Measurements from ENCODE around the gene CAPN9. TPM values are rescaled to one million over a fixed set of nuclear protein-coding genes. Genes with fewer than 3 reads are reported as not detected.

Gene CAPN9
- total and polyA plus RNA-seq, 2 experiments from 2014 or later: 0.98 to 3.7 TPM

- H3K79me2 ChIP-seq: no peaks in the 10 kb centered on the region
- no peak overlapping the region for H3K27ac ChIP-seq
- no peaks in the 10 kb centered on the region for H3K9me2 ChIP-seq (replicated peaks; ENCODE audit: insufficient read depth)
- H3K36me3 ChIP-seq (replicated peaks; ENCODE audit: insufficient read depth, low read depth): no peaks in the 10 kb centered on the region
- no peaks in the 10 kb centered on the region for H3K9me3 ChIP-seq (ENCODE audit: low read depth)
- no peaks in the 10 kb centered on the region for H3K4me1 ChIP-seq (ENCODE audit: insufficient read depth)
- H3K27me3 ChIP-seq: no peaks in the 10 kb centered on the region
- no peaks in the 10 kb centered on the region for H4K20me1 ChIP-seq (ENCODE audit: insufficient read depth, poor library complexity, severe bottlenecking)
- no peak overlapping the region for H2AFZ ChIP-seq
- TF ChIP-seq, protein P1, sequence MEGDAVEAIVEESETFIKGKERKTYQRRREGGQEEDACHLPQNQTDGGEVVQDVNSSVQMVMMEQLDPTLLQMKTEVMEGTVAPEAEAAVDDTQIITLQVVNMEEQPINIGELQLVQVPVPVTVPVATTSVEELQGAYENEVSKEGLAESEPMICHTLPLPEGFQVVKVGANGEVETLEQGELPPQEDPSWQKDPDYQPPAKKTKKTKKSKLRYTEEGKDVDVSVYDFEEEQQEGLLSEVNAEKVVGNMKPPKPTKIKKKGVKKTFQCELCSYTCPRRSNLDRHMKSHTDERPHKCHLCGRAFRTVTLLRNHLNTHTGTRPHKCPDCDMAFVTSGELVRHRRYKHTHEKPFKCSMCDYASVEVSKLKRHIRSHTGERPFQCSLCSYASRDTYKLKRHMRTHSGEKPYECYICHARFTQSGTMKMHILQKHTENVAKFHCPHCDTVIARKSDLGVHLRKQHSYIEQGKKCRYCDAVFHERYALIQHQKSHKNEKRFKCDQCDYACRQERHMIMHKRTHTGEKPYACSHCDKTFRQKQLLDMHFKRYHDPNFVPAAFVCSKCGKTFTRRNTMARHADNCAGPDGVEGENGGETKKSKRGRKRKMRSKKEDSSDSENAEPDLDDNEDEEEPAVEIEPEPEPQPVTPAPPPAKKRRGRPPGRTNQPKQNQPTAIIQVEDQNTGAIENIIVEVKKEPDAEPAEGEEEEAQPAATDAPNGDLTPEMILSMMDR (IDR thresholded peaks at IDR 0.05; ENCODE audit: poor library complexity): no peak
- TF ChIP-seq EZH2 (IDR thresholded peaks at IDR 0.05; ENCODE audit: borderline replicate concordance): no peak
- TF ChIP-seq EZH2phosphoT487 (IDR thresholded peaks at IDR 0.05; ENCODE audit: low read depth, severe bottlenecking, unreplicated experiment): no peak
- WGBS (ENCODE audit: low lambda C conversion rate, missing lambda C conversion rate): 52% methylated on average over 2 of the region's 2 CpGs
- no peak overlapping the region for H3K4me3 ChIP-seq
- no peak for DNase-seq (ENCODE audit: low spot score)
- no peak overlapping the region for H3K4me2 ChIP-seq
Measured at GRCh38 chr1:230785636-230786384, 38.6 kb downstream of the CAPN9 start.

DNA sequence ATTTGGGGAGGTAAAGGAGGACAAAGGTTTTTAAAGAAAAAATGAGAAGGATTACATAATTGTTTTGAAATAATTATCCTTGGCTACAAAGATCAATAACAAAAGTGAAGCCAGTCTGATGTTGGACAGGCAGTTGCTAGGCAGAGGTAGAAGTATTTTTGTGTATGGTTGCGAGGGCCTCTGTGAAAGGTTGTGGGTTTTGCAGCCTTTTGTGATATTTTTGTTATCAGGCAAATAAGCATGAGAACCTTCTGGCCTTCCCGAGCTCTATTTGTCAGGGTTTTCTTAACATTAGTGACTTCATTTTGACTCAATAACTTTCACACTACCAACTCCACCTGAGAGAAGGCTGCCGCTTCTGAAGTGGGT is 39.2 kb downstream of the CAPN9 start:
- Histone ChIP-seq H3K9me2 (replicated peaks; ENCODE audit: insufficient read depth) (no peaks in the 10 kb centered on the region), H2AFZ (no peak overlapping the region), H3K4me2 (no peak overlapping the region), H3K9me3 (ENCODE audit: low read depth) (no peaks in the 10 kb centered on the region), H3K4me1 (ENCODE audit: insufficient read depth) (no peaks in the 10 kb centered on the region), H3K79me2 (no peaks in the 10 kb centered on the region), H3K4me3 (no peak overlapping the region), H3K27me3 (no peaks in the 10 kb centered on the region), H3K36me3 (replicated peaks; ENCODE audit: insufficient read depth, low read depth) (no peaks in the 10 kb centered on the region), H4K20me1 (ENCODE audit: insufficient read depth, poor library complexity, severe bottlenecking) (no peaks in the 10 kb centered on the region), H3K27ac (no peak overlapping the region)
- DNase-seq (ENCODE audit: low spot score): no peak
- TF ChIP-seq, protein P1 (IDR thresholded peaks at IDR 0.05; ENCODE audit: poor library complexity): no peak
- TF ChIP-seq EZH2phosphoT487 (IDR thresholded peaks at IDR 0.05; ENCODE audit: low read depth, severe bottlenecking, unreplicated experiment) (no peak), EZH2 (IDR thresholded peaks at IDR 0.05; ENCODE audit: borderline replicate concordance) (no peak)
- WGBS (ENCODE audit: low lambda C conversion rate, missing lambda C conversion rate): 88% methylated on average over 3 of the region's 3 CpGs

GRCh38 chr1:230787471-230787870 is 40.3 kb downstream of the CAPN9 start:
- H3K79me2 ChIP-seq: no peaks in the 10 kb centered on the region
- WGBS (ENCODE audit: low lambda C conversion rate, missing lambda C conversion rate): 91% methylated on average over 7 of the region's 7 CpGs
- DNase-seq (ENCODE audit: low spot score): no peak
- H3K36me3 ChIP-seq (replicated peaks; ENCODE audit: insufficient read depth, low read depth): no peaks in the 10 kb centered on the region
- H3K4me2 ChIP-seq: no peak overlapping the region
- H3K27ac ChIP-seq: no peak overlapping the region
- H3K27me3 ChIP-seq: no peaks in the 10 kb centered on the region
- H4K20me1 ChIP-seq (ENCODE audit: insufficient read depth, poor library complexity, severe bottlenecking): no peaks in the 10 kb centered on the region
- H3K4me3 ChIP-seq: no peak overlapping the region
- no peak for TF ChIP-seq EZH2phosphoT487 (IDR thresholded peaks at IDR 0.05; ENCODE audit: low read depth, severe bottlenecking, unreplicated experiment)
- TF ChIP-seq, protein P1 (IDR thresholded peaks at IDR 0.05; ENCODE audit: poor library complexity): no peak
- TF ChIP-seq EZH2 (IDR thresholded peaks at IDR 0.05; ENCODE audit: borderline replicate concordance): no peak
- no peaks in the 10 kb centered on the region for H3K9me2 ChIP-seq (replicated peaks; ENCODE audit: insufficient read depth)
- no peak overlapping the region for H2AFZ ChIP-seq
- no peaks in the 10 kb centered on the region for H3K4me1 ChIP-seq (ENCODE audit: insufficient read depth)
- H3K9me3 ChIP-seq (ENCODE audit: low read depth): no peaks in the 10 kb centered on the region

Measured in hepatocyte (in vitro differentiated cells).